IPS-18a (cell line): Measurements from ENCODE around the gene NMRK1.
A peak's percentile ranks its signal among the peaks of the same experiment; 100 is the strongest.

Source experiments
- H3K27ac ChIP-seq: one replicate; pipeline ENCODE4 v1.5.1; 2013; ENCODE audit warnings: low read length
- H3K27me3 ChIP-seq: one replicate; pipeline ENCODE4 v1.6.1; 2013; ENCODE audit warnings: mild to moderate bottlenecking, low read length; ENCODE audit not compliant: control insufficient read depth, insufficient read depth
- H3K36me3 ChIP-seq: one replicate; pipeline ENCODE4 v1.6.1; 2013; ENCODE audit warnings: low read depth, low read length; ENCODE audit not compliant: control insufficient read depth
- H3K4me1 ChIP-seq: one replicate; pipeline ENCODE4 v1.6.1; 2013; ENCODE audit warnings: low read depth, low read length; ENCODE audit not compliant: control insufficient read depth
- H3K4me3 ChIP-seq: one replicate; pipeline ENCODE4 v1.5.1; 2013; ENCODE audit warnings: low read length
- H3K9ac ChIP-seq: one replicate; pipeline ENCODE4 v1.6.1; 2013; ENCODE audit warnings: mild to moderate bottlenecking, low read length, moderate library complexity
- H3K9me3 ChIP-seq: one replicate; pipeline ENCODE4 v1.6.1; 2013; ENCODE audit warnings: low read depth, low read length; ENCODE audit not compliant: control insufficient read depth

NMRK1 gene

GRCh38 chr9:75087824-75088645, at the start of gene NMRK1, which contains the start of gene OSTF1:
TSS of gene NMRK1 (minus strand) at chr9:75088155. CDS start at chr9:75083115, 5,040 bp downstream.
TSS of gene OSTF1 (plus strand) at chr9:75088514. CDS start at chr9:75088693, 179 bp downstream.
- Histone ChIP-seq H3K27me3 (peaks cover 11% of the 10 kb centered on the region), H3K9me3 (no peaks in the 10 kb centered on the region), H3K36me3 (no peaks in the 10 kb centered on the region), H3K4me3 (peak within 1 kb of the TSS; percentile 82), H3K27ac (no peak within 1 kb of the TSS), H3K9ac (peak within 1 kb of the TSS; percentile 65), H3K4me1 (peaks cover 13% of the 10 kb centered on the region)

DNA sequence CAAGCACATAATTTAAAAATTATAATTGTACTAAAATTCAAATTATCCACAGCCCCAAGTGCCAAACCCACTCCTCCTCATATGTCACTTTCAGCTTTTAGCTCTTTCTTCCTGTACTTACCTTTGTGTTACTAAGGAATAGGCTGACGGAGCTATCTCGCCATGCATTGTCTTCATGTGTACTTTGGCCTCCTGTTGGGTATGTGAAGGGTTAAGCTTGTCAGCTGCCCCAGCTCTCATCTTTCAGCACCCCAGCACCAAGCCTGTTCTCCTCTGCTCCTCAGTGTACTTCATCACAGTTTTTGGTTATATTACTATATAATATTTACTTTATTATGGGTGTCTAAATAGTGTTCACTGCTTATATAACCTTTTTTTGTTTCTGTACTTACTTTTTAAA, 46.5 kb upstream of the NMRK1 start:
- no peaks in the 10 kb centered on the region for H3K36me3 ChIP-seq
- H3K27ac ChIP-seq: no peak overlapping the region
- H3K4me3 ChIP-seq: no peak overlapping the region
- no peaks in the 10 kb centered on the region for H3K9me3 ChIP-seq
- H3K9ac ChIP-seq: no peak overlapping the region
- H3K4me1 ChIP-seq: no peaks in the 10 kb centered on the region
- H3K27me3 ChIP-seq: no peaks in the 10 kb centered on the region

GRCh38 chr9:75133396-75133795, 45.4 kb upstream of the NMRK1 start:
- H3K9me3 ChIP-seq: no peaks in the 10 kb centered on the region
- no peak overlapping the region for H3K9ac ChIP-seq
- H3K4me1 ChIP-seq: no peaks in the 10 kb centered on the region
- no peak overlapping the region for H3K4me3 ChIP-seq
- H3K27ac ChIP-seq: no peak overlapping the region
- H3K36me3 ChIP-seq: no peaks in the 10 kb centered on the region
- no peaks in the 10 kb centered on the region for H3K27me3 ChIP-seq

DNA sequence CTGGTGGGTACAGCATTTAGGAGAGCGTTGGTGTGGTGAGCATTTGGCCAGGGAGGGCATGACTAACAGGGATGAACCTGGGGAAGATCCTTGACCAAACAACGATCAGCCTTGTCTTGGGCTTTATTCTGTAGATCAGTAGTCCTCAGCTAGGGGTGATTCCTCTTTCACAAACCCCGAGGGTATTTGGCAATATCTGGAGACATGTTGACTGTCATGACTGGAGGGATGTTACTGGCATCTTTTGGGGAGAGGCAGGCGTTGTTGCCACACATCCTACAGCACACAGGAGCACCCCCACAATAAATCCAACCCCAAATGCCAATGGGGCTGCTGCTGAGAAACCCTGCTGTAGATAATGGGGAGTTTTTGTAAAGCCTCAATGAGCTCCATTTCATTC, 44.3 kb upstream of the NMRK1 start:
- no peak overlapping the region for H3K9ac ChIP-seq
- H3K4me3 ChIP-seq: no peak overlapping the region
- no peaks in the 10 kb centered on the region for H3K36me3 ChIP-seq
- H3K9me3 ChIP-seq: no peaks in the 10 kb centered on the region
- no peak overlapping the region for H3K27ac ChIP-seq
- no peaks in the 10 kb centered on the region for H3K27me3 ChIP-seq
- no peaks in the 10 kb centered on the region for H3K4me1 ChIP-seq

GRCh38 chr9:75131700-75132099, 43.7 kb upstream of the NMRK1 start:
- Histone ChIP-seq H3K27ac (no peak overlapping the region), H3K4me3 (no peak overlapping the region), H3K36me3 (no peaks in the 10 kb centered on the region)

GRCh38 chr9:75130621-75131230, 42.8 kb upstream of the NMRK1 start:
- no peaks in the 10 kb centered on the region for H3K4me1 ChIP-seq
- no peak overlapping the region for H3K4me3 ChIP-seq
- H3K27ac ChIP-seq: no peak overlapping the region
- H3K36me3 ChIP-seq: no peaks in the 10 kb centered on the region
- no peak overlapping the region for H3K9ac ChIP-seq
- H3K27me3 ChIP-seq: no peaks in the 10 kb centered on the region
- no peaks in the 10 kb centered on the region for H3K9me3 ChIP-seq

More at GRCh38 chr9:75131700-75132099, 43.7 kb upstream of the NMRK1 start:
- H3K9me3 ChIP-seq: no peaks in the 10 kb centered on the region
- H3K27me3 ChIP-seq: no peaks in the 10 kb centered on the region
- no peak overlapping the region for H3K9ac ChIP-seq
- H3K4me1 ChIP-seq: no peaks in the 10 kb centered on the region

GRCh38 chr9:75130172-75130571, 42.2 kb upstream of the NMRK1 start:
- no peaks in the 10 kb centered on the region for H3K27me3 ChIP-seq
- H3K36me3 ChIP-seq: no peaks in the 10 kb centered on the region
- H3K4me3 ChIP-seq: no peak overlapping the region
- no peak overlapping the region for H3K27ac ChIP-seq
- no peaks in the 10 kb centered on the region for H3K9me3 ChIP-seq
- no peak overlapping the region for H3K9ac ChIP-seq
- no peaks in the 10 kb centered on the region for H3K4me1 ChIP-seq

DNA sequence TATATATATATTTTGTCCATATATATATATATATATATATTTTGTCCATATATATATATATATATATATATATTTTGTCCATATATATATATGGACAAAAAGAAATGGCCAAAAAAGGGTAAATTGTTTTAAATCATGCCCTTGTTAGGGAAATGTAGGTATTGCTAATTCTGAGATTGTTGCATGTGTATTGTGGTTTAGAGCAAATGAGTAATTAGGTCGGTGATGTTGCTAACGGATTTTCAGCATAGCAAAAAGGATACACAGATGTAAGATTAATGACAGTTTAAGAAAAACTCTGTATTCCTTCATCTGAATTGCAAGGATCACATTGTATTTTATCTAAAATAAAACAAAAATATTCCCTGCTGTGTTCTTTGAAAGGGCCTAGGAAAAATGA, 40.6 kb upstream of the NMRK1 start:
- Histone ChIP-seq H3K9ac (no peak overlapping the region), H3K27me3 (no peaks in the 10 kb centered on the region), H3K36me3 (no peaks in the 10 kb centered on the region)

DNA sequence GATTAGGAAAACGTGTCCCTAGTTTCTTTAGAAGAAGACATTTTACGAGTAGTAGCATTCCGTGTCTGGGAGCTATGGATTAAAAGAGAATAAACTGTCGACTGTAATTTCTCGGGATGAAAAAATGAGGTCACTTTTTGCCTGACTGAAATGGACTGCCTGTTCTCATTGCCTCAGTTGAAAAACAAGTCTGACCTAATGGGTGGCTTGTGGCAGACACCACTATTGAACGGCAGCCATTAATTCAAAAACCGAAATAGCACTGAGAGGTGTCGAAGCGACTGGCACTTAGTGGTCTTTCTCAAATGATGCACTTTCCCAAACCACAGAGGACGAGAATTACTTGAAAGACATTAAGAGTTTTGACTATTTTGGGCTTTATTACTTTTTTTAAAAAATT, 35.7 kb upstream of the NMRK1 start:
- H3K9ac ChIP-seq: no peak overlapping the region
- no peak overlapping the region for H3K4me3 ChIP-seq
- H3K4me1 ChIP-seq: peaks cover 7% of the 10 kb centered on the region
- no peak overlapping the region for H3K27ac ChIP-seq
- H3K27me3 ChIP-seq: no peaks in the 10 kb centered on the region
- no peaks in the 10 kb centered on the region for H3K36me3 ChIP-seq
- H3K9me3 ChIP-seq: no peaks in the 10 kb centered on the region

More for the DNA sequence above, 40.6 kb upstream of the NMRK1 start:
- no peaks in the 10 kb centered on the region for H3K9me3 ChIP-seq
- H3K4me1 ChIP-seq: no peaks in the 10 kb centered on the region
- H3K27ac ChIP-seq: no peak overlapping the region
- no peak overlapping the region for H3K4me3 ChIP-seq

- H3K4me1 ChIP-seq: peaks cover 7% of the 10 kb centered on the region
- no peaks in the 10 kb centered on the region for H3K9me3 ChIP-seq
- no peaks in the 10 kb centered on the region for H3K27me3 ChIP-seq
- H3K36me3 ChIP-seq: no peaks in the 10 kb centered on the region
- no peak overlapping the region for H3K4me3 ChIP-seq
- H3K9ac ChIP-seq: no peak overlapping the region
- no peak overlapping the region for H3K27ac ChIP-seq
These were observed 34.1 kb upstream of the NMRK1 start for GRCh38 chr9:75121914-75122558.

DNA sequence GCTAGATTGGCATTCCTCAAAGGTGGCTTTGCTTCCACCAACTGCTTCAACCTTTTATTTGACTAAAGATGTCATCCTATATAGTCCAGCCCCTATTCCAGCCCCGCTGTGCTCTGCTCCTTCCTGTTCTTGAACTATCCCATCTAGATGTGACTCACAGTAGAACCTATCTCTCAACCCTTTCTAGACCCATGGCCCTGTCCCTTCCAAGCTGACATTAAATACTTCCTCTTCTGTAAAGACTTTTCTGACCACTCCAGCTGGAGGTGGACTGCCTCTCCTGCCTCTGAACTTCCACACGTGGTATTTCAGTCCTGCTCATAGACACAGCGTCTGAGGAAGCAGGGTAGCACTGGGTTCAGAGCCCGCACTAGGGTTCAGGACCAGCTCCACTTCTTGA, 32.7 kb upstream of the NMRK1 start:
- no peaks in the 10 kb centered on the region for H3K9me3 ChIP-seq
- no peak overlapping the region for H3K27ac ChIP-seq
- H3K9ac ChIP-seq: no peak overlapping the region
- H3K27me3 ChIP-seq: no peaks in the 10 kb centered on the region
- H3K4me1 ChIP-seq: peaks cover 7% of the 10 kb centered on the region
- H3K4me3 ChIP-seq: no peak overlapping the region
- no peaks in the 10 kb centered on the region for H3K36me3 ChIP-seq
